CD14-positive monocyte (primary cell): ENCODE data around the gene PKM. TPM values are rescaled to one million over a fixed set of nuclear protein-coding genes. Genes with fewer than 3 reads are reported as not detected.

Source experiments
- DNase-seq, 3 donors: peaks; one replicate each; pipeline ENCODE4 v3.0.0-alpha.2; 2011 to 2022
- H2AFZ ChIP-seq: 2 replicates; pipeline ENCODE4 v1.6.0; 2012; ENCODE audit warnings: mild to moderate bottlenecking, low read depth, low read length, inconsistent platforms; ENCODE audit not compliant: insufficient read depth, poor library complexity, severe bottlenecking
- H3K27ac ChIP-seq, 2 donors: 1 replicate in 1 of 2; 2 replicates in 1 of 2; pipeline ENCODE4 v1.5.1; 2012 to 2013; ENCODE audit warnings: low read length in 2 of 2, control low read depth in 1 of 2, inconsistent platforms in 1 of 2, low read depth in 1 of 2, mild to moderate bottlenecking in 1 of 2
- H3K27me3 ChIP-seq, 2 donors: one replicate each; pipeline versions ENCODE4 v1.6.0 to v1.6.1; 2011 to 2013; ENCODE audit warnings: low read length in 2 of 2; ENCODE audit not compliant: control insufficient read depth in 2 of 2, insufficient read depth in 2 of 2
- H3K36me3 ChIP-seq, 2 donors: replicated peaks in 1 of 2; 1 replicate in 1 of 2; 2 replicates in 1 of 2; pipeline versions ENCODE4 v1.5.1 to v1.6.1; 2012 to 2013; ENCODE audit warnings: low read length in 2 of 2, control low read depth in 1 of 2, inconsistent platforms in 1 of 2, mild to moderate bottlenecking in 1 of 2; ENCODE audit not compliant: insufficient read depth in 2 of 2, control insufficient read depth in 1 of 2
- H3K4me1 ChIP-seq, 2 donors: 1 replicate in 1 of 2; 2 replicates in 1 of 2; pipeline versions ENCODE4 v1.5.1 to v1.6.1; 2012 to 2013; ENCODE audit warnings: low read length in 2 of 2, control low read depth in 1 of 2, inconsistent platforms in 1 of 2, mild to moderate bottlenecking in 1 of 2, moderate library complexity in 1 of 2; ENCODE audit not compliant: insufficient read depth in 2 of 2, control insufficient read depth in 1 of 2
- H3K4me2 ChIP-seq: replicated peaks from 2 replicates; pipeline ENCODE3; 2012; ENCODE audit warnings: low read length, moderate library complexity, mild to moderate bottlenecking; ENCODE audit not compliant: poor library complexity, severe bottlenecking; ENCODE audit errors: extremely low read depth
- H3K4me3 ChIP-seq, 3 experiments: fragments of 200-600 bp in 1 of 3; sonication (generic) in 1 of 3; replicated peaks in 1 of 3; 1 replicate in 2 of 3; 2 replicates in 1 of 3; pipeline ENCODE4 v1.5.1; 2011 to 2013; ENCODE audit warnings: low read length in 3 of 3, mild to moderate bottlenecking in 3 of 3, control low read depth in 2 of 3, low read depth in 2 of 3, inconsistent platforms in 1 of 3, moderate library complexity in 1 of 3
- H3K79me2 ChIP-seq: 2 replicates; pipeline ENCODE4 v1.6.0; 2012; ENCODE audit warnings: mild to moderate bottlenecking, control low read depth, inconsistent platforms, low read length, moderate library complexity; ENCODE audit not compliant: insufficient read depth
- H3K9ac ChIP-seq: 2 replicates; pipeline ENCODE4 v1.6.0; 2017; ENCODE audit warnings: low read length, mild to moderate bottlenecking; ENCODE audit not compliant: insufficient read depth, poor library complexity, severe bottlenecking
- H3K9me3 ChIP-seq, 2 donors: replicated peaks in 1 of 2; 1 replicate in 1 of 2; 2 replicates in 1 of 2; pipeline versions ENCODE4 v1.5.1 to v1.6.1; 2012 to 2013; ENCODE audit warnings: low read length in 2 of 2, control low read depth in 1 of 2; ENCODE audit not compliant: control insufficient read depth in 1 of 2, insufficient read depth in 1 of 2
- H4K20me1 ChIP-seq: 2 replicates; pipeline ENCODE4 v1.6.0; 2012; ENCODE audit warnings: mild to moderate bottlenecking, low read length, control low read depth, moderate library complexity; ENCODE audit not compliant: insufficient read depth
- H3K27ac Mint-ChIP-seq, 7 donors: one replicate each; pipeline ENCODE4 v1.8.0; 2020; ENCODE audit warnings: mild to moderate bottlenecking in 7 of 7, mixed read lengths in 7 of 7, moderate library complexity in 6 of 7, inconsistent platforms in 2 of 7
- H3K27me3 Mint-ChIP-seq, 3 donors: one replicate each; pipeline ENCODE4 v1.8.0; 2021 to 2022; ENCODE audit warnings: low read depth in 3 of 3, mild to moderate bottlenecking in 3 of 3, mixed read lengths in 3 of 3, moderate library complexity in 3 of 3, inconsistent platforms in 1 of 3
- H3K36me3 Mint-ChIP-seq, 2 donors: one replicate each; pipeline ENCODE4 v1.8.0; 2020; ENCODE audit warnings: mixed read lengths in 2 of 2, inconsistent platforms in 1 of 2, mild to moderate bottlenecking in 1 of 2
- H3K4me1 Mint-ChIP-seq: one replicate; pipeline ENCODE4 v1.8.0; 2020; ENCODE audit warnings: mild to moderate bottlenecking, mixed read lengths
- H3K4me3 Mint-ChIP-seq, 2 donors: one replicate each; pipeline ENCODE4 v1.8.0; 2020; ENCODE audit warnings: mild to moderate bottlenecking in 2 of 2, mixed read lengths in 2 of 2, moderate library complexity in 1 of 2
- H3K9me3 Mint-ChIP-seq, 7 donors: one replicate each; pipeline ENCODE4 v1.8.0; 2020 to 2022; ENCODE audit warnings: mixed read lengths in 7 of 7, mild to moderate bottlenecking in 6 of 7, moderate library complexity in 6 of 7, inconsistent platforms in 2 of 7
- WGBS: methylation state at CpG from one replicate; pipeline ENCODE4 v1.1.5; 2013; ENCODE audit warnings: missing lambda C conversion rate; ENCODE audit not compliant: insufficient coverage; 5-methylcytosine and 5-hydroxymethylcytosine counted together
- intact Hi-C, 2 donors: fragments of 100-400 bp; cut with micrococcal nuclease; formaldehyde crosslinking; loops; one replicate each; pipeline versions ENCODE4 v1.15.0 to v1.15.1; 2023
- polyA plus RNA-seq, 3 donors: library from polyadenylated mRNA; depleted of rRNA in 1 of 3; unstranded in 2 of 3; stranded (reverse) in 1 of 3; fragments of 300-500 nt in 2 of 3; fragments of >200 nt in 1 of 3; fragmentation: Illumina TruSeq in 2 of 3; gene quantifications; 1 replicate in 2 of 3; 2 replicates in 1 of 3; pipeline ENCODE4 v1.2.3, GENCODE V29; 2012 to 2021
- TF ChIP-seq, protein P1 (sequence below): fragments of 200-600 bp; IDR thresholded peaks from one replicate; pipeline ENCODE4 v1.8.0; 2022; ENCODE audit warnings: antibody characterized with exemption, mild to moderate bottlenecking

The PKM gene
- polyA plus RNA-seq, 3 donors, result 544 to 999 (median 986) TPM

DNA sequence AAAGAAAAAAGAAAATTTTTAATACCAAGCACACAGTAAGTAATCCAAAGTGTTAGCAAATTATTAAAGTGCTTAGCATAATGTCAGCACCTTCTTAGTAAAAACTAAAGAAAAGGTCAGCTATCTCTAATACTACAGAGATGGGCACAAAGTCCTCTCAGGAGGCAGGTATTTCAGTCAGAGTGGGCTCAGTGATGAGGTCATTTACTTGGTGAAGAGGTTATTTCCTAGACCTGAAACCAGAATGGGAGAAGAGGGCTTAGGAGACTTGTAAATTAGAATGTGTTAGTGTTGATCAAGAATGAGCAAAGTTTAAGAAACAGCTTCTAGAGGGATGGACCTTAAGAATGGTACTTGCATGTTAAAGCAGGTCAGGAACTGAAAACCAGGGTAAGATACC lies 8.7 kb upstream of the PKM start:
- Histone ChIP-seq H3K9ac (no peak overlapping the region), H3K4me3 (no peak overlapping the region), H4K20me1 (no peaks in the 10 kb centered on the region), H3K27me3 (no peaks in the 10 kb centered on the region), H3K27ac (no peak overlapping the region), H3K4me1 (peaks cover 21 to 30% of the 10 kb centered on the region in 2 donors), H3K4me2 (no peak overlapping the region), H3K79me2 (peaks cover 18% of the 10 kb centered on the region), H3K9me3 (no peaks in the 10 kb centered on the region), H2AFZ (no peak overlapping the region), H3K36me3 (peaks cover 40 to 46% of the 10 kb centered on the region in 2 donors)
- no peaks in the 10 kb centered on the region for H3K9me3 Mint-ChIP-seq
- H3K36me3 Mint-ChIP-seq, result peaks cover 42 to 45% of the 10 kb centered on the region in 2 donors
- TF ChIP-seq, protein P1, sequence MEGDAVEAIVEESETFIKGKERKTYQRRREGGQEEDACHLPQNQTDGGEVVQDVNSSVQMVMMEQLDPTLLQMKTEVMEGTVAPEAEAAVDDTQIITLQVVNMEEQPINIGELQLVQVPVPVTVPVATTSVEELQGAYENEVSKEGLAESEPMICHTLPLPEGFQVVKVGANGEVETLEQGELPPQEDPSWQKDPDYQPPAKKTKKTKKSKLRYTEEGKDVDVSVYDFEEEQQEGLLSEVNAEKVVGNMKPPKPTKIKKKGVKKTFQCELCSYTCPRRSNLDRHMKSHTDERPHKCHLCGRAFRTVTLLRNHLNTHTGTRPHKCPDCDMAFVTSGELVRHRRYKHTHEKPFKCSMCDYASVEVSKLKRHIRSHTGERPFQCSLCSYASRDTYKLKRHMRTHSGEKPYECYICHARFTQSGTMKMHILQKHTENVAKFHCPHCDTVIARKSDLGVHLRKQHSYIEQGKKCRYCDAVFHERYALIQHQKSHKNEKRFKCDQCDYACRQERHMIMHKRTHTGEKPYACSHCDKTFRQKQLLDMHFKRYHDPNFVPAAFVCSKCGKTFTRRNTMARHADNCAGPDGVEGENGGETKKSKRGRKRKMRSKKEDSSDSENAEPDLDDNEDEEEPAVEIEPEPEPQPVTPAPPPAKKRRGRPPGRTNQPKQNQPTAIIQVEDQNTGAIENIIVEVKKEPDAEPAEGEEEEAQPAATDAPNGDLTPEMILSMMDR, result no peak
- H3K4me3 Mint-ChIP-seq, result no peak overlapping the region
- intact Hi-C loops, result no loop called here
- no peaks in the 10 kb centered on the region for H3K27me3 Mint-ChIP-seq
- H3K27ac Mint-ChIP-seq, result peak overlapping the region in 3 of 7 donors; percentile 15 to 68 (median 21)
- peaks cover 26% of the 10 kb centered on the region for H3K4me1 Mint-ChIP-seq
- DNase-seq, result no peak

DNA sequence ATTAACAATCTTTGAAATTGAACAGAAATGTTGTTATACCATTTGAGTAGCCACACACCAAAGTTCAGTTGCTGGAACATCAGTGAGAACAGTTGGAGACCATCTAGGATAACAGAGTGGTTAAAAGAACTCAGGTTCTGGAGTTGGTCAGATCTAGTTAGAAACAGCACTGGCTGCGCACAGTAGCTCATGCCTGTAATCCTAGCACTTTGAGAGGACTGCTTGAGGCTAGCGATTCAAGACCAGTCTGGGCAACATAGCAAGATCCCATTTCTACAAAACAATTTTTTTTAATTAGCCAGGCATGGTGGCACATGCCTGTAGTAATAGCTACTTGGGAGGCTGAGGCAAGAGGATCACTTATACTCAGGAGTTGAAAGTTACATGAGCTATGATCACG lies 7.6 kb upstream of the PKM start:
- intact Hi-C loops, result no loop called here
- WGBS, result no CpG with 5 or more reads among the region's 3 CpGs
- no peak overlapping the region for H3K4me3 Mint-ChIP-seq
- H3K36me3 Mint-ChIP-seq, result peaks cover 32 to 36% of the 10 kb centered on the region in 2 donors
- Histone ChIP-seq H3K27ac (peak overlapping the region in 1 of 2 donors; percentile 81), H2AFZ (no peak overlapping the region), H3K4me1 (peaks cover 27 to 37% of the 10 kb centered on the region in 2 donors), H3K79me2 (peaks cover 18% of the 10 kb centered on the region), H4K20me1 (no peaks in the 10 kb centered on the region), H3K27me3 (no peaks in the 10 kb centered on the region), H3K36me3 (peaks cover 32 to 36% of the 10 kb centered on the region in 2 donors), H3K4me3 (no peak overlapping the region), H3K9me3 (no peaks in the 10 kb centered on the region), H3K9ac (no peak overlapping the region), H3K4me2 (no peak overlapping the region)
- TF ChIP-seq, protein P1, result no peak
- H3K27me3 Mint-ChIP-seq, result no peaks in the 10 kb centered on the region
- no peaks in the 10 kb centered on the region for H3K9me3 Mint-ChIP-seq
- no peak for DNase-seq
- H3K4me1 Mint-ChIP-seq, result peaks cover 34% of the 10 kb centered on the region
- peak overlapping the region in 2 of 7 donors; percentile 81 to 98 for H3K27ac Mint-ChIP-seq
